ENCODE data around the gene IFNL2. TPM values are rescaled to one million over a fixed set of nuclear protein-coding genes. Genes with fewer than 3 reads are reported as not detected.
"Not testable (repeated sequence)": the region's sequence is repeated elsewhere in the genome, so short reads cannot be mapped to it uniquely, and the experiment has no call there.

IFNL2 gene
- total RNA-seq, 1 donor from 2014 or later: not detected

DNA sequence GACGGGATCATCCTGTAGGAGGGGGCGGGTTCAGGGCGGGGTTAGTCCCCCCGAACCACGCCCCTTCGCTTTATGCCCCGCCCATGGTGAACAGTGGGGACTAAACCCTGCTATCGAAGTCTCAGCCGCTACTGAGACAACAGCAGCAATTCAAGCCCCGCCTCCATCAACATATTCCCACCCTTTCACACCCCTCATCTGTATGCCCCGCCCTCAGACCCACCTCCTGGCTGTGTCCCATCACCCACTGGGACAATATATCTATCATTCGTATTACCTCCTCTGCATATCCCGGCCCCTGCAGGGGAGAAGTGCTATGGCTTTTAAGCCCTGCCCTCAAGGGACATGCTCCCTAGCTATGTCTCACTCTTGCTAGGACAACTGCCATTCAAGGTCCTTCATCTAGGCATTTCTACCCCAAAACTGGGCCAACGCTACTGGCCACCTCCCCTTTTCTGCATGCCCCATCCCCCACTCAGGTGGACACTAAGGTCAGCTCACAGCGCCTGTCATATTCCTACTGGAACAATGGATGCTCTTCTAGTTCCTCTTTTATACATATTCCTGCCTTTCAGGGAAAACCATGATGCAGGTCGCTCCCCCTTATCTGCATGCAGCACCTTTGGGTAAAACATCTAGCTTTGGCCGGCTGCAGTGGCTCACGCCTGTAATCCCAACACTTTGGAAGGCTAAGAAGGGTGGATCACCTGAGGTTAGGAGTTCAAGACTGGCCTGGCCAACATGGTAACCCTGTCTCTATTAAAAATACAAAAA, 40.5 kb downstream of the IFNL2 start:
- no peak for ATAC-seq
- no peak for DNase-seq (ENCODE audit: low spot score)
- intact Hi-C loops (cut with DNase I): no loop called here

DNA sequence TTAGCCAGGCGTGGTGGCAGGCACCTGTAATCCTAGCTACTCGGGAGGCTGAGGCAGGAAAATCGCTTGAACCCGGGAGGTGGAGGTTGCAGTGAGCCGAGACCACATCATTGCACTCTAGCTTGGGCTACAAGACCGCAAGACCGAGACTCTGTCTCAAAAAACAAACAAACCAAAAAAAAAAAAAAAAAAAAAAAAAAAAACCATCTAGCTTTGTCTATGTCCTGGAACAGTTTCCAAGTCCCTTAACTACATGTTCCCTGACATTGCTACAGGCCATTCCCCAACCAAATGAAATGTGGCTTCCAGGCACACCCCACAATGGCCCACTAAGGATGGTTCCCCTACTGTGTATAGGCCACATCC, 41.1 kb downstream of the IFNL2 start:
- DNase-seq (ENCODE audit: low spot score); intact Hi-C loops (cut with DNase I); ATAC-seq: not testable (repeated sequence)

GRCh38 chr19:39310558-39311311, 42.5 kb downstream of the IFNL2 start:
- DNase-seq (ENCODE audit: low spot score): no peak
- intact Hi-C loops (cut with DNase I): no loop called here
- ATAC-seq: no peak

- ATAC-seq: no peak
- intact Hi-C loops (cut with DNase I): no loop called here
- DNase-seq (ENCODE audit: low spot score): no peak
Measured at GRCh38 chr19:39314016-39314728, 46.0 kb downstream of the IFNL2 start.

DNA sequence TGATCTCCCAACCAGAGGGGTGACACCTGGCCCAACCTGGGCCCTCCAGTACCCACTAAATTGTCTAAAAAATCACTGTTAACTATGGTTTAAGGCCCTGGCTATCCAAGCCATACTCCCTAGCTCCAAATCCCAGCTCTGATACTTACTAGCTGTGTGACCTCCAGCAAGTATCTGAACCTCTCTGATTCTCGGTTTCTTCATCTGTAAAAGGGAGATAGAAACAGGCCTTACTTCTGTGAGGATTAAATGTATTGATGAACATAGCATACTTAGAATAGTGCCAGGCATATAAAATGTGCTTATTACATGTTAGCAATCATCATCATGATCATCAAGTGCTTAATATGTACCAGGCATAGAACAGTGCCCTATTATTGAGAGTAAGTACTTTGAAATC, 47.7 kb downstream of the IFNL2 start:
- no peak for DNase-seq (ENCODE audit: low spot score)
- no peak for ATAC-seq
- intact Hi-C loops (cut with DNase I): no loop called here

DNA sequence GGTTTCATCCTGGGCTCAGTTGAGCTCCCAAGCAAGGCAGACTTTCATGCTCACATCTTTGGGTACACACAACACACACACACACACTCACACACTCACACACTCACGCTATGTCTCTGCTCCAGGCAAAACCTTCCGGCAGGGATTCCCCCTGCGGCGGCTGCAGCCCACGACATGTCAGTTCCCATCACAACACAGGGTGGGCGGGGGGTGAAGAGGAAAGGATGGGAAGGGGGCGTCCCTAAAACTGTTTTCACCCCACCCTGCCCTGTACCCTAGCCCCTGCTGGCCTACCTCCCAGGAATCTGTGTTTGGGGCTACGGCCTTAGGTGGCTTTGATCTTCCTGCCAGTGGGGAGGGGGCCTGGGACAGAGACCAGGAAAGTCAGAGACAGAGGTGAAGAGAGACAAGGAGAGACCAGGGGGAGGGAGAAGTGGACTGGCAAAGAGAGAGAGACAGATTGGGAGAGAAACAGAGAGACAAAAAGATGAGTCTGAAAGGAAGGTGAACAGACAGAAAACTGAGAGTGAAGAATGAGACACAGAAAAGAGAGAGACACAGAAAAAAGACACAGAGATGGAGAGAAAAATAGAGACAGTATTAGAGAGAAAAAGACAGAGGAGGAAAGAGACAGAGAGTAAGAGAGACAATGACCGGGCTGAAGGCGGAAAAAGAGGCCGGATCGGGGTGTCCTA, 48.6 kb downstream of the IFNL2 start:
- DNase-seq (ENCODE audit: low spot score): no peak
- ATAC-seq: no peak
- intact Hi-C loops (cut with DNase I): no loop called here

- DNase-seq (ENCODE audit: low spot score): no peak
- intact Hi-C loops (cut with DNase I): no loop called here
- no peak for ATAC-seq
Measured at GRCh38 chr19:39317476-39317875, 49.3 kb downstream of the IFNL2 start.

DNA sequence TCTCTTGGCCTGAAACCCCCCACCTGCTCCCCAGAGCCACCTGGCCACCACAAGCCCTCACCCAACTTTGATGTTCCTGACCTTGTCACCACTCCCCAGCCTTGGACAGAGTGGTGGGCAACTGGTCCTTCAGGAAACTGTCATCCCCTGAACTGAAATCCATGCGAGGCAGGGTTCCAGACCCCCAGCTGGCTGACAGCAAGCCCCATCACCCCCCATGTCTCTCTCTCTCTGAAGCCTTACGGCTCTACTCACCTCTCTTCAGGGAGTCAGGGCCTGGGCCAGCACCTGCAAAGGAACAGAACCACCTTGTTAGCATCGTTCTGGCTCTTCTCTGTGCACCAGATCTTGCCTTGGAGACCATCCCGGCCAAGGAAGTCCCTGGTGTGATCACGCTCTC, 49.9 kb downstream of the IFNL2 start:
- intact Hi-C loops (cut with DNase I): no loop called here
- ATAC-seq: no peak
- DNase-seq (ENCODE audit: low spot score): no peak

GRCh38 chr19:39318690-39319089, 50.5 kb downstream of the IFNL2 start:
- intact Hi-C loops (cut with DNase I): no loop called here
- ATAC-seq (no peak), DNase-seq (ENCODE audit: low spot score) (no peak)

DNA sequence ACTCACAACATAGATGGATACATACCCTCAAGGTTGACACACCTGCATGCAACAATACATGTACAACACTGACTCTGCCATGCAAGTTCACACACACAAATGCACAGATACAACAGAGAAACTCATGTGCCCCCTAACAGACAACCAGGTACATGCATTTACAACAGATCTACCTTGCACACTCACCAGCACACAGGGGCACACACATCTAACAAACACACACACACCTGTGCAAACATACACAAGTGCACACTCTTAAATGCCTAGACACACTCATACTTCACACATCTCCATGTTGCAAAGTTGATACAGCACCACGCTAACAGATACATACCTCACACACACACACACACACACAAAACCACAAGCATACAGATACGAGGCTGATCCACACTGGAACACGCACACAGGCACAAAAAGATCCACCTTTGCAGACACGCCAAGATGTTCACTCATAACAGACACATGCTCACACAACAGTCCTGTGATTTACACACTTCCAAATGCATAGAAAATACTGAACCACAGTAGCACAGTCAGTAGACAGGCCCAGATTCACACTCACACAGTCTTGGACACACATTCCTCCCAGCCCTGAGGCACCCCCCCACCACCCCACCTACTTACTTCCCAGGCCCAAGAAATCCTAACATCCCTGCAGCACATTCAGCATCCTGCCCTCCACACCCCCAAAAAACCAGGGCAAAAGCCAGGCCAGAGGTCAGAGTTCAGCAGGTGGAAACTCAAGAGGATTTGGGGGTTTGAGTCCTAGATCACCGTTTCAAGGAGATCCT, 51.1 kb downstream of the IFNL2 start:
- ATAC-seq: no peak
- intact Hi-C loops (cut with DNase I): no loop called here
- DNase-seq (ENCODE audit: low spot score): no peak

Other genes starting within 250 kb of the IFNL2 start
- 13.4 TPM for gene FBXO27, start 235.8 kb upstream of the IFNL2 start, total RNA-seq
- gene ACP7, start 184.0 kb upstream of the IFNL2 start, total RNA-seq: 1.6 TPM
- 43.5 TPM for gene PAK4, start 142.6 kb upstream of the IFNL2 start, total RNA-seq
- not detected for gene NCCRP1, start 71.4 kb upstream of the IFNL2 start, total RNA-seq
- not detected for gene SYCN, start 64.1 kb upstream of the IFNL2 start, total RNA-seq
- gene IFNL3, start 23.4 kb upstream of the IFNL2 start, total RNA-seq: not detected
- not detected for gene IFNL4, start 19.5 kb upstream of the IFNL2 start, total RNA-seq
- not detected for gene IFNL1, start 28.0 kb downstream of the IFNL2 start, total RNA-seq
- 1.3 TPM for gene LRFN1, start 52.5 kb downstream of the IFNL2 start, total RNA-seq
- gene GMFG, start 67.6 kb downstream of the IFNL2 start, total RNA-seq: 51.2 TPM
- gene SAMD4B, start 74.0 kb downstream of the IFNL2 start, total RNA-seq: 139 TPM
- 38.7 TPM for gene PAF1, start 122.7 kb downstream of the IFNL2 start, total RNA-seq
- 37.2 TPM for gene MED29, start 123.0 kb downstream of the IFNL2 start, total RNA-seq
- gene ZFP36, start 138.5 kb downstream of the IFNL2 start, total RNA-seq: 342 TPM
- gene PLEKHG2, start 144.3 kb downstream of the IFNL2 start, total RNA-seq: 89.2 TPM
- 1,367 TPM for gene RPS16, start 167.6 kb downstream of the IFNL2 start, total RNA-seq
- gene SUPT5H, start 177.2 kb downstream of the IFNL2 start, total RNA-seq: 102 TPM
- 38.3 TPM for gene TIMM50, start 212.4 kb downstream of the IFNL2 start, total RNA-seq
- not detected for gene DLL3, start 230.6 kb downstream of the IFNL2 start, total RNA-seq
- not detected for gene SELENOV, start 246.7 kb downstream of the IFNL2 start, total RNA-seq